HG03175 (cell line): ENCODE measurements around the gene GLRX.
A peak's percentile ranks its signal among the peaks of the same experiment; 100 is the strongest.
"Not testable (repeated sequence)": the region's sequence is repeated elsewhere in the genome, so short reads cannot be mapped to it uniquely, and the experiment has no call there.

ENCODE experiments used
- ATAC-seq: cut with Tn5 transposase; IDR thresholded peaks from one replicate; pipeline ENCODE4 v1.9.1; 2021; ENCODE audit warnings: mild to moderate bottlenecking, moderate library complexity; ENCODE audit not compliant: unreplicated experiment

GLRX gene

DNA sequence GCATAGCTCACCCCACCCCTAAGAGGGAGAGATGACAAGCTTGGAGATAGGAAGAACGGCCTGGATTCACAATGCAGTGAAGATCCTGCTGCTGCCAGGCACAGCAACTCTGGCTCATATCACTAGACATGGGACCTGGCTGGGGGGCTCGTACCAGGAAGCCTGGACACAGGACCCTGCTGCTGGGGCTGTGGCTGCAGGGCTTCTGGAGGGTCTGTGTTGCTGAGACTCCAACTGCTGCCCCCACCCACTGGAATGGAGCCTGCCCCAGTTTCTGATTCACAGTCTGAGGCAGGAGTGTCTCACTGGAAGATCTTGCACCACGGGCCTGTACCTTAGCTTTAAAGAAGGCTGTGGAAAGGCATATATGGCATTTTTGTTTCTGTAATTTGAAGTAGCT, 31.0 kb upstream of the GLRX start:
- no peak for ATAC-seq

- ATAC-seq, result no peak
These were observed 30.0 kb upstream of the GLRX start for GRCh38 chr5:95852567-95852966.

DNA sequence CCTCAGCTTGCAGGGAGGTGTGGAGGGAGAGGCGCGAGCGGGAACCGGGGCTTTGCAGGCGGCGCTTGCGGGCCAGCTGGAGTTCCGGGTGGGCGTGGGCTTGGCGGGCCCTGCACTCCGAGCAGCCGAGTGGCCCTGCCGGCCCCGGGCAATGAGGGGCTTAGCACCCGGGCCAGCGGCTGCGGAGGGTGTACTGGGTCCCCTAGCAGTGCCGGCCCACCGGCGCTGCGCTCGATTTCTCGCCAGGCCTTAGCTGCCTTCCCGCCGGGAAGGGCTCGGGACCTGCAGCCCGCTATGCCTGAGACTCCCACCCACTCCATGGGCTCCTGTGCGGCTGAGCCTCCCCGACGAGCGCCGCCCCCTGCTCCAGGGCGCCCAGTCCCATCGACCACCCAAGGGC, 28.6 kb upstream of the GLRX start:
- ATAC-seq, result not testable (repeated sequence)

DNA sequence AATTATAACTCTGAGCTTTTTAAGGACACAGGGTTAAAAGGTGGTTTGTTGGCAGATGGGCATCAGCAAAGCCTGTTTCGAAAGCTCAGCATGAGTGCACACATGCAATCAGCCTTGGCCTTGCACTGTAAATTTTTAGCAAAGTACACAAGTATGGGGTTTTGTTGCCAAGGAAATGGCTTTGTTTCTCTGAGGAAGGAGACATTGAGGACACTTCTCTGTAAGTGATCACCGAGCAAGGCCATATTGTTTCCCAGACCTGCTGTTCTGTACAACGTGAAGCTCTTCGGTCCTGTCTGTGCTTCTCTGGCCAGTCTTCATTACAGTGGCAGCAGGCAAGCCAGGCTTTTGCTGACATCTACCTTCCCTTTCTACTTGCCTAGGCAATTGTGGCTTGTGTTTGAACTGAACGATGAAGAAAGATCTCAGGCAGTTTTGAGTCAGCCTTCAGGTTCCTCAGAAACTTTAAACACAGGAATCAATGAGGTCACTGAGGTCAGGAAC, 27.9 kb upstream of the GLRX start:
- ATAC-seq, result no peak

DNA sequence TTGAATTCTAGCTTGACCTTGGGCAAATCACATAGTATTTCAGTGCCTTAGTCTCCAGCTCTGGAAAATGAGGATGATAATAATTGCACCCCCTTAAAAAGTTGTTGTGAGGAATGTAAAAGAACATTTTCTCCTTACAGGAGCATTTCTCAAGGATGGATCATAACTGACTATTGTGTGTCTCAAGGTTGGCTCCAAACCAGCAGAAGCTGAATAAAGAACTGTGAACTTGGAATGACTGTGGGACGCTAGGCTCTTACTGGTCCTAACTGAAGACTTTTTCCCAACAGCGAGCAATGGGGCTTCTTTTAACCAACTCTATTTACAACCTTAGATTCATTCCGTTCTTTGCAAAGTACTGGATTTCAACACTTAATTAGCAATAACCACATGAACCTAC, 26.2 kb upstream of the GLRX start:
- no peak for ATAC-seq

DNA sequence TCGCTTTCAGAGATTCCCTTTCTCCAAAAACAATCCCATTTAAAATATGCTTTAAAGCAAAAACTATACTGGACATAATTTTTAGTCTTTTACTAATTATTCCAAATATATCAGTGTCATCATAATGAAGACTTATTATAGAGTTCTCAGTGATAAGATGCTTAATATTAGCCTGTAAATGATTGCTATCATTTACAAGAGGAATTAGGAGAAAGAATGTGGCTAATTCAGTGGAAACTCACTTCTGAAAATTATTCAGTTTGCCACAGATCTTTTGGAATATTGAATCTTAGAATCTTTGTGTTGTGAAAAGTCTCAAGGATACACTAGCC, 24.7 kb upstream of the GLRX start:
- ATAC-seq, result no peak

GRCh38 chr5:95846554-95847260, 24.2 kb upstream of the GLRX start:
- peak; percentile 65 for ATAC-seq

DNA sequence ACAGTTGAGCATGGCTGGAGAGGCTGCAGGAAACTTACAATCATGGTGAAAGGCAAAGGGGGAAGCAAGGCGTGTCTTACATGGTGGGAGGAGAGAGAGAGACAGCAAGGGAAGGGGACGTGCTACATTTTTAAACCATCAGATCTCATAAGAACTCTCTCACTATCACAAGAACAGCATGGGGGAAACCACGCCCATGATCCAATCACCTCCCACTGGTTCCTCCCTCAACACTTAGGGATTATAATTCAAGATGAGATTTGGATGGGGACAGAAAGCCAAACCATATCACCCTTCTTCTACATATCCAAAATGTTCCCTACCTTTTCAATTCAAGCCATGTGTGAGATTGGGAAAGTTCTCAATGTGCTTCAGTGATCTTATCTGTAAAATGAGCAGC, 22.9 kb upstream of the GLRX start:
- ATAC-seq, result no peak

GRCh38 chr5:95843733-95844223, 21.3 kb upstream of the GLRX start:
- ATAC-seq, result no peak

- peak; percentile 84 for ATAC-seq
These were observed 20.5 kb upstream of the GLRX start for GRCh38 chr5:95842854-95843544.

GRCh38 chr5:95841914-95842812, 19.6 kb upstream of the GLRX start:
- no peak for ATAC-seq

DNA sequence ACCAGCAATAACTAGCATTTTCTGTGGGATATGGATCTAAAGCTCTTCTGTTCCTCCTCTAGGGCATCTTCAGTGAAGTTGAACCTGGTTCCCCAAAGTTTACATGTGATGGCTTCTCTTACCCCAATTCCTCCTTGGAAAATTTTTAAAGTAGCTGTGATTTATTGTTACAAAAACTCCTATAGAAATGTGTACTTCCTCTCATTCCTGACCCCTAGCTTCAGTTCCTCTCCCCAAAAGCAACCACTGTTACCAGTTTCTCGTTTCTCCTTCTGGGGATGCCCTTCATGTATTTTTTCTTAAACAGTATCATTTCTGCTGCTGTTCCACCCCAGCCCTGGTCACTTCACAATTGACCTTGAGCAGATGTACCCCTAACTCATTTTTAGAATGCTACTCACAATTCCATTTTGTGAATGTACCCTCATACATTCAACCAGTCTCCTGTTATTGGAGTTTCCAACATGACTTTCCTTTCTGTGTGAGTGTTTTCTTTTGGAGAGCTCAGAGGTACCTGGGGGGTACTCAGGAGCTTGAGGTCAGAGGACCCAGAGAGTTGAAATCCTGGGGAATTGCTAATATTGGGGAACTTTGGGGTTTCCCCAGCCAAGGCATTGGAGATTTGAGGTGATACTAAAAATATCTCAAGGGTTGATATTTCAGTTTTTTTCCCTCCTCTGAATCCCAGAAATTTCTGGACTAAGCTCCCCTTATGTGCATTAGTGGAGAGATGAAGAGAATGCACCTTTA, 18.6 kb upstream of the GLRX start:
- ATAC-seq, result no peak

DNA sequence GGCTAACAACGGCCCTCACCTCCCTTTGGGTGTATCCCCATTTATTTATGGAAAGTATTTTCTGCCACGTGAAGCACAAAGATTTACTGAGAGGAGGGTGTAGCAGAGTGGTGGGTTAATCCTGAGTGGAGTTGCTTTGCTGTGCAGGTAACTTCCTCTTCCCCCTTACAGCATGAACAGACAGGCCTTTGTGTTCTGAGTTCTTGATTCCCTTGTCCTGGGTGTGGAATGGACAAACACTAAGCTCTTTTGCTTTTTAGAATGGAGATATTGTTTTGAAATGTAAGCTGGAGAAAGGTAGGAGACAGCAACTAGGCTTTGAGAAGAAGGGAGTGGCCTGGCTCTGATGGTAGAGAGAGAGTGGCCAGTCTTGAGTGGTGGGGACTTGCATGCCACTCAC, 17.1 kb upstream of the GLRX start:
- ATAC-seq, result no peak

DNA sequence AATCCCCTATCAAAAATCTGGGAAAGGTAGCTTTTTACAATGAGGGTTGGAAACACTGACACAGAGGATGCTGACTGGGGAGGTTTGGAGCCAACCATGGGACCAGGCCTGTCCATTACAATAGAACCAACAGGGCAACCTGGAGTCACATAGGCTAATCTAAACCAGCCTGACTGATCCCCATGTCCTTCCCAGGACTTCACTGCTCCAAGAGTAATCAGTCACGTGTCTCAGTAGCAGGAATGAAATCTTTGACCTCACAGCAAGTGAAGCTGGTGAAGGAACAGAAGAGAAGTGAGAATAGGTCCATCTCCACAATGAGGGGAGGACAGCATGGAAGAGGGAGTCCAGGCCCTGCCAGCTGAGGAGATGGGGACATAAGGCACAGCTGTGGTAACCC, 16.0 kb upstream of the GLRX start:
- ATAC-seq, result no peak

GRCh38 chr5:95838001-95838520, 15.5 kb upstream of the GLRX start:
- ATAC-seq, result no peak

DNA sequence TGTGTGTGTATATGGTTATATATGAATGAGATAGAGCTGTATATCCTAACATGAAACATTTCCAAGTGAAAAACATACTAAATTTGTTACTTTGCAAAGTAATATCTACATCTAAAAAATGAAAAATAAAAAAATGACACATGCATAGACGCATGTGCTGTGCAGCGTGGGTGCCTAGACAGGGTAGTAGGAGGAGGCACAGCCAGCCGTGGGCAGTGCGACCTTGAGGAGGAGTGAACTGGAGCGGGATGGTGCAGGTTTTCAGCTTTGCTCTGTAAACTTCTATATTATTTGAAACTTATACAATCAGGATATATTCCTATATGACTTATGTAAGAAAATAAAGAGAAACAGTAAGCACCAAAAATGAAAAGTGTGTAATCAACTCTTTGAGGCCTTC, 15.0 kb upstream of the GLRX start:
- ATAC-seq, result no peak

- ATAC-seq, result not testable (repeated sequence)
These were observed 14.4 kb upstream of the GLRX start for GRCh38 chr5:95836971-95837370.

GRCh38 chr5:95836544-95836943, 14.0 kb upstream of the GLRX start:
- ATAC-seq, result no peak

GRCh38 chr5:95835682-95836385, 13.3 kb upstream of the GLRX start:
- no peak for ATAC-seq

DNA sequence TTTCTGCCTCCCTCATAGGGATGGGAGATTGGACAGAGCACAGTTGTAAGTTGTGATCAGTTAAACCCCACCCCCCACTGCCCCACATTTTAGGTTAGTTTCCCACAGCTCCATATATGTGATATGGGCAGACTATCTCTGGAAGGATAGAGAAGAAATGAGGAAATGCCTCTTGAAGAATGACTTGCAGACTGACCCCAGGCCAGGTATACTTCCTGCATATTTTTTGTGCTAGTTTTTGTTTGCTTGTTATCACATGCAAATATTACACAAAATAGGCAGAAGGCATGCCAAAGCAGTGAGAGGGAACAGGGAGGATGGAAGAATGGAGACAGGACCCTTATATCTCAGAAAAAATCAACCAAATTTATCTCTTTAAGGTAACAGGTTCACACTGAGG, 10.1 kb upstream of the GLRX start:
- ATAC-seq, result no peak
